Kasumi-1 (cell line): Measurements from ENCODE around the gene AKIRIN2.
"Not testable (repeated sequence)": the region's sequence is repeated elsewhere in the genome, so short reads cannot be mapped to it uniquely, and the experiment has no call there.

ENCODE experiments used
- DNase-seq, 2 experiments: peaks; one replicate each; lab custom pipeline; 2025; lab: John Stamatoyannopoulos, UW

AKIRIN2 gene

GRCh38 chr6:87687893-87688292 lies 14.1 kb downstream of the AKIRIN2 start:
- not testable (repeated sequence) for DNase-seq

- no peak for DNase-seq
Observed at GRCh38 chr6:87687296-87687695, 14.7 kb downstream of the AKIRIN2 start.

- not testable (repeated sequence) for DNase-seq
Observed at GRCh38 chr6:87686636-87687205, 15.3 kb downstream of the AKIRIN2 start.

- no peak for DNase-seq
Observed at GRCh38 chr6:87684895-87685654, 17.0 kb downstream of the AKIRIN2 start.

- no peak for DNase-seq
Observed at GRCh38 chr6:87683890-87684289, 18.1 kb downstream of the AKIRIN2 start.

GRCh38 chr6:87682310-87682709 lies 19.7 kb downstream of the AKIRIN2 start:
- DNase-seq = no peak

- no peak for DNase-seq
Observed at GRCh38 chr6:87675004-87675681, 26.9 kb downstream of the AKIRIN2 start.

- DNase-seq = no peak
Observed at GRCh38 chr6:87674290-87674689, 27.7 kb downstream of the AKIRIN2 start.

- DNase-seq = no peak
Observed at GRCh38 chr6:87673237-87673636, 28.8 kb downstream of the AKIRIN2 start.

GRCh38 chr6:87672641-87673040 lies 29.4 kb downstream of the AKIRIN2 start:
- DNase-seq = no peak

GRCh38 chr6:87671555-87672029 lies 30.4 kb downstream of the AKIRIN2 start:
- no peak for DNase-seq

- no peak for DNase-seq
Observed at GRCh38 chr6:87670707-87671106, 31.3 kb downstream of the AKIRIN2 start.

GRCh38 chr6:87669051-87669450 lies 33.0 kb downstream of the AKIRIN2 start:
- no peak for DNase-seq

GRCh38 chr6:87668013-87668412 lies 34.0 kb downstream of the AKIRIN2 start:
- no peak for DNase-seq

GRCh38 chr6:87667032-87667431 lies 35.0 kb downstream of the AKIRIN2 start:
- no peak for DNase-seq

GRCh38 chr6:87664921-87665485 lies 37.0 kb downstream of the AKIRIN2 start:
- no peak for DNase-seq

GRCh38 chr6:87663434-87663833 lies 38.6 kb downstream of the AKIRIN2 start:
- DNase-seq = no peak

- no peak for DNase-seq
Observed at GRCh38 chr6:87661503-87661902, 40.5 kb downstream of the AKIRIN2 start.

GRCh38 chr6:87661016-87661415 lies 41.0 kb downstream of the AKIRIN2 start:
- DNase-seq = peak in 1 of 2 experiments; percentile 21

GRCh38 chr6:87660226-87660911 lies 41.7 kb downstream of the AKIRIN2 start:
- DNase-seq = no peak

GRCh38 chr6:87658516-87658915 lies 43.5 kb downstream of the AKIRIN2 start:
- DNase-seq = no peak

- DNase-seq = peak; percentile 66 to 84
Observed at GRCh38 chr6:87656857-87657256, 45.2 kb downstream of the AKIRIN2 start.
